ENCODE measurements around the gene DLGAP1.

DLGAP1 gene

DNA sequence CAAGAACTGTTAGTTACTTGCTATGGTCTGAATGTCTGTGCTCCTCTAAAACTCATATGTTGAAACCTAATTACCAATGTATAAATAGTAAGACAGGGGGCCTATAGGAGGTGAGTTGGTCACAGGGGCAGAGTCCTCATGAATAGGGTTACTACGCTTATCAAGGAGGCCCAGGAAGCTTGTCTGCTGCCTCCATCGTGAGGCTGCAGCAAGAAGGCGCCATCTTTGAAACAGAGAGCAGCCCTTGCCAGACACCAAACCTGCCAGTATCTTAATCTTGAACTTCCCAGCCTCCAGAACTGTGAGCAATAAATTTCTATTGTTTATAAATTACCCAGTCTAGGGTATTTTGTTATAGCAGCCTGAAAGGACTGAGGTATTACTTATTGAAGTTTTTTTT is 926.0 kb downstream of the DLGAP1 start:
- in situ Hi-C loops (cut with HindIII; ENCODE audit: low sequenced_read_pairs), result no loop called here

DNA sequence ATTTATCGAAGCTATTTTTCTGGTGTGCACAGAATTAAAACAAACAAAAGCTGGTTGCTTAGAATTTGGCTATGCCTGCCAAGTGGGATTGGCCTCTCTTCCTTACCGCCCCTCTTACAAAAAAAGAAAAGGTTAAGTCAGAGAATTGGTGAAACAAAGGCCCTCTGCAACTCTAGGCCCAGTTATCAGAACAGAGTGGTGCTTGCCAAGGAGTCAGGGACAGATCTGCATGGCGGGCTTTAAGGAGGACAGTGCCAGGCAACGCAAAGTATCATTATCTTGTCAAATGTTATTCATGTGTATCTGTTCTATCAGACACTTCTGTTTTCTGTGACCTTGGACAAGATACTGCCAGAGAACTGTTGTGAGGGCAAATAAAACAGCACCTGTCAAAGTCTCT is 926.9 kb downstream of the DLGAP1 start:
- in situ Hi-C loops (cut with HindIII; ENCODE audit: low sequenced_read_pairs), result no loop called here

DNA sequence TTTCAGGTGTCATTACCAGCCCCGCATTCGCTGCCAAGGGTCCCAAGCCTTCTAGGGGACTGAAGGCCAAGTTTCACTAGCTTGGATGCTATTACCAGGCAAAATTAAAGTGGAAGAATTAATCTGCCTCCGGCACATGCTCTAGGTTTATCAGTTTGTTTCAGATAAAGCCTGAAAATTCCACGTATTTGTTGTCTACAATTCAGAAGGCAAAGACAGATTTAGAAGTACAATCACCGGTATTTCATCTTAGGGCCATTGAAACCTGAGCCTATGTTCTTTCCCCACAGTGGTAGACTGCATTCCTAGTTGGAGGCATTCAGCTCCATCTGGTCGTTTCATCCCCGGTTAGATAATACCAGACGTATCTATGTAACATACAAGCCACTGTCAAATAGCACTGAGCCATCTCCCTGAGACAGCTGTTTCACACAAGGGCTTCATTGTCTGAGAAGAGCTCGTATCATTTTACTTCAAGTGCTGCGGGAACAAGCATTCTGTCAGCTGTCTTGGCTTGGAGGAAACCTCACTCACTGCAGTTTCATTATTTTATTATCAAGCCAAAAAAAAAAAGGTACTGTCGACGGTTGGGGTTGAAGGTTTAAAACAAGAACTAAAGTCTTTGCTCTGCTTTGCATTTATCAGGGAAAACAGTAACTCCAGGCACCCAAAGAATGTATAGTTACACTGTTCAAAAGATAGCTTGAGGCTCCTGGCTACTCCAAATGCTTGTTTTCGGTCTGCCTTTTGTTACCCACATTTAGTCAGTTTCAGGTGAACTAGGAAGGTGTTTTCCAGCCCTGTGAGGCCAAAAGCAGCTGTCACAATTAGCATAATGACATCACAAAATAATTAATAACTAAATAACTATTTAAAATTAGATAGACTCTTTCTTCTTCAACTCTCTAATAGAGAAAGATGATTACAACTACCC is 928.4 kb downstream of the DLGAP1 start:
- in situ Hi-C loops (cut with HindIII; ENCODE audit: low sequenced_read_pairs), result no loop called here

DNA sequence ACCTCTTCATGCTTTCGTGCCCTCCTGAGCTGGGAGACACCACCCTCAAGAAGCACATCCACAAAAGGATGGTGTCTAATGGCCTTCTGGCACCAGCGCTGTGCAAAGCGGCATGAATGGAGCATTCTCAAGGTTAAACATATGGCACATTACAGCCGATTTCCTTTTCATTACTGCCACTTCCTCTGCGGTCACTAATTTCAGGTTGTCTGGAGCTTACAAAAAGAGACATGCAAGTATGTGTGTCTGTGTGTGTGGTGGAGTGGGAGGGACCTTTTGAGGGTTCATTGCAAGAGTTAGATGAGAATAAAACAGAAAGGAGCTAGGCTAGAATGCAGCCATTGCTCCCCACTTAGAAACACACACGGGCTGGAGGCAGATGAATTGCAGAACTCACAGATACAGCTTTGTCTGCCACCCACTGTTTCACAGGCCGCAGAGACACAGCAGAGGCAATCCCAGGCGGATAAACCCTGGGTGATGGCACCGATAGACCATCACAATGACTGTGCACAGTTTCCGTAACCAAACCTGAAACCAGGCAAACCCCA is 929.2 kb downstream of the DLGAP1 start:
- in situ Hi-C loops (cut with HindIII; ENCODE audit: low sequenced_read_pairs), result no loop called here

DNA sequence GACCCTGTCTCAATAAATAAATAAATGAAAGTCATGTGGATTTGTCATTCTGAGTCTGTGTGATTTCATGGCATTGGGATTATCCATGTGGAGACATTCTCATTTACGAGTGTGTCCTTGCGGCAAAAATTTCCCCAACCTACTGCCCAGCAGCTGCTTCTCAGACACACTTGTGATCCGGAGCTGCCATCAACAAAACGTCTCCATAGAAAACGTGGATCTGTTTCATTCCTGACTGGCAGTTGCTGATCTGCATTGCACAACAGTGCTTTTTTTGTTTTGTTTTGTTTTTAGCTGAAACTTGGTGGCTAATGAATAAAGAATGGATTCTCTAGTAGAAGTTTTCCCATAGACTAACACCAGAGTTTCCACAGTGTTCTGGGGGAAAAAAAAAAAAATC is 930.4 kb downstream of the DLGAP1 start:
- in situ Hi-C loops (cut with HindIII; ENCODE audit: low sequenced_read_pairs), result no loop called here

DNA sequence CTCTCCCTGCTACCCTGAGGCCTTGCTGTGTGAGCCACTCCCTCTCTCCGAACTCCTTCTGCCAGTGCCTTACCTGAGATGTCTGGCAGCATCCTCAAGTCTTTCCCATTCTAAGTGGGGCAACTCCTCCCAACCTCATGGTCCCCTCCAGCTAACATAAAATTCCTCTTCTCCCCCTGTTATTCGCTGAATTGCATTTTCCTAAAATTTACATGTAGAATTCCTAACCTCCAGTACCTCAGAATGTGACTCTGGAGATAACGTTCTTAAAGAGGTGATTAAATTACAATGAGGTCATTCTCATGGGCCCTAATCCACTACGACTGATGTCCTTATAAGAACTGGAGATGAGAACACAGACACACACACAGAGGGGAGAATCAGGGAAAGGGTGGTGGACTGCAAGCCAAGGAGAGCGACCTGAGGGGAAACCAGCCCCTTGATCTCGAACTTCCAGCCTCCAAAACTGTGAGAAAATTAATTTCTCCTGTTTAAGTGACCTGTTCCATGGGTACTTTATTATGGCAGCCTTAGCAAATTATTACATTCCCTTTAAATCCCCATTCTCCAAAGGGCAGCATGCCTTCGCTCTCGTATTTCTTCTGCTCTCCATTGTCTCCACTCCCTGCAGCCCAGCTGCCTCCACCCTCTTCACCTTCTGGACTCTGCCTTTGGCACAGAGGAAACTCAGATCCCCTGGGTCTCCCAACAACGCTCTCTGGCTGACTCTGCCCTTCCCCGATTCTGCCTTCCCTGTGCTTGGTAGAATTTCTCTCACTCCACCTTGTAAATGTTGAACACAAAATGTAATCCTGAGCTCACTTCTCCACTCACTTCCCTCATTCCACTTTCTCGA is 934.6 kb downstream of the DLGAP1 start:
- in situ Hi-C loops (cut with HindIII; ENCODE audit: low sequenced_read_pairs), result no loop called here

DNA sequence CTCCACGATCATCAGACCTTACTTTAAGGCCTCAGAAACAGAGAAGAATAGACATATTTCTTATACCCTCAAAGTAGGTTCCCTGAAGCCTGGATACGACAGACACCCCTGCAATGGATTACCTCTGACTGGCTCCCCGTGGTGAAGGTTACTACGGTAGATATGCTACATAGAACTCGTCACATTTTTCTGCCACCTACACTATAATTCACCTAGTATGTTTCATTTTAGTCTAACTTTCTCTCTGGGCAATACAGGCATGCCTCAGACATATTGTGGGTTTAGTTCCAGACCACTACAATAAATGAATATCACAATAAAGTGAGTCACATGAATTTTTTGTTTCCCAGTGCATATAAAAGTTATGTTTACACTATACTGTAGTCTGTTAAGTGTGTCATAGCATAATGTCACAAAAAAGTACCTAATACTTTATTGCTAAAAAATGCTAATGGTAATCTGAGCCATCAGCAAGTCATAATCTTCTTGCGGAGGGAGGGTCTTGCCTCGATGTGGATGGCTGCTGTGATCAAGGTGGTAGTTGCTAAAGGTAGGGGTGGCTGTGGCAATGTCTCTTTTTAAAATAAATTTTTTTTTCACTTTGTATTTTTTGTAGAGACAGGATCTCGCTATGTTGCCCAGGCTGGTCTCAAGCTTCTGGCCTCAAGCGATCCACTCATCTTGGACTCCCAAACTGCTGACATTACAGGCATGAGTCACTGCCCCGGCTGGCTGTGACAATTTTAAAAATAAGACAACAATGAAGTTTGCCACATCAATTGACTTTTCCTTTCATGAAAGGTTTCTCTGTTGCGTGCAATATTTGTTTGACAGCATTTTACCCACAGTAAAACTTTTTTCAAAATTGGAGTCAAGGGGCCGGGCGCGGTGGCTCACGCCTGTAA is 940.5 kb downstream of the DLGAP1 start:
- in situ Hi-C loops (cut with HindIII; ENCODE audit: low sequenced_read_pairs), result no loop called here

DNA sequence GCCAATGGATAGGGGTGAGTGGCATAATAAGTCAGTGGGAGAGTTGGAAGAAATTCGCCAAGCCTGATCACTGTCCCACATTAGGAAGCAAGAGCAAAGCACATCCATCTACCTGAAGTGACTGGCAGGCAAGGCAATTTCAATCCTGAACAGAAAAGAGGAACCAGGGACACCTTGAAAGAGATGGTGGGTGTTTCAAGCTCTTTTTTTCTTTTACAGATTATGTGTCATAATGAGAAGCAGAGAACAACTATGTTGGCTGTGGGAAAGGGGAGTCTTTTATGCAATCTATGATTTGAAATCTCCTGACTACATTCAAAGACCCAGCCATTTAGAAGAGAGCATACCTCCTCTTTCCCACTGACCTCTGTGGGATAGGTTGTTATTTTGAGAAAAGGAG is 941.6 kb downstream of the DLGAP1 start:
- in situ Hi-C loops (cut with HindIII; ENCODE audit: low sequenced_read_pairs), result no loop called here

DNA sequence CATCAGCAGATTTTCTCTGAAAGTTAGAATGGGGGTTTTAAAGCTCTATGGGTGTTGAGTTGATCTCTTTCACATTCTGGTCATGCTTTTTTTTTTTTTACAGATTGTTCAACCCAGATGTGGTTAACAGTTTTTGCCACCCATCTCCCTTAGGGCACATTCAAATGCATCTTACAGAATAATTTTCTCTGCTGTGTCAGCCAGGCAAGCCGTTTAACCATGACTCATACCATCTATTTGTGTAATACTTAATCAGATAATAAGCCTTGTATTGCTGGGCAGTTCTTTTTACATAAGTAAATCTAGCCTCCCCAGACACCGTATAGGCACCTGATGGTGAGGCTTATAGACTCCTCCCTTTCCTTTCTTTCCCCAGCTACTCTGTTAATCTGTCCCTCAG is 943.1 kb downstream of the DLGAP1 start:
- in situ Hi-C loops (cut with HindIII; ENCODE audit: low sequenced_read_pairs), result no loop called here

DNA sequence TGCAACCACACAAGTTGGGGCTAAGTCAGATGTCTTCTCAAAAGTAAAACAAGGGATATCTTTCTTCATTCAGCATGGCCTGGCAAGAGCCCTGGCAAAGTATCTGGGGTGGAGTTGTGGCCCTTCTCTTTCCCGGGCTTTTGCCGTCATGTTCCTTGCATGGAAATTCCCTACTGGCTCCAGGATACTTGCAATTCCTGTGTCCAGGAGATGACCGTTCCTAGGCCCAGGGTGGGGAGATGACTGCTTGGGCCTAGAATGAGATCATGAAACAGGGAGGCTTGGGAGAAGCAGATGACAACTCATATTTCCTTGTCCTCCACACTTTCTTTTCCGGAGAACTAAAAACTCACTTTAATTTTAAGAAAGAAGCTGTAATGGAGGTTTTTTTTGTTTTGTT is 944.2 kb downstream of the DLGAP1 start:
- in situ Hi-C loops (cut with HindIII; ENCODE audit: low sequenced_read_pairs), result no loop called here

DNA sequence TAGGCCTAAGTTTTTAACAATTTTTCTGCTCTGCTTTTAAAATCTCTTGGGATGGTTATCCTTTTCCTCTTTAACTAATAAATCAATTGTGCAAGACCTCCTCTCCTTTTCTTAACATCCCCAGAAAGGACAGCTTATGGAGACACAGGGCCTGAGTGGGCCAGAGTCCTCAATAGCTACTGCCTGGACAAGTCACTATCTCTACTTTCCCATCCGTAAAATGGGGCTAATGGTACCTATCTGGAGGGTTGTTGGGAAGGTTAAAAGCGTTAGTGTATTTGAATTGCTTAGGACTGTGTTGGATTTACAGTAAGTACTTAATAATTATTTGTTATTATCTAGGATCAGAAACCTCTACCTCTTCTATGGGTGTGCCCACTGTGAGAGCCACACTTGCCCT is 945.1 kb downstream of the DLGAP1 start:
- in situ Hi-C loops (cut with HindIII; ENCODE audit: low sequenced_read_pairs), result no loop called here

DNA sequence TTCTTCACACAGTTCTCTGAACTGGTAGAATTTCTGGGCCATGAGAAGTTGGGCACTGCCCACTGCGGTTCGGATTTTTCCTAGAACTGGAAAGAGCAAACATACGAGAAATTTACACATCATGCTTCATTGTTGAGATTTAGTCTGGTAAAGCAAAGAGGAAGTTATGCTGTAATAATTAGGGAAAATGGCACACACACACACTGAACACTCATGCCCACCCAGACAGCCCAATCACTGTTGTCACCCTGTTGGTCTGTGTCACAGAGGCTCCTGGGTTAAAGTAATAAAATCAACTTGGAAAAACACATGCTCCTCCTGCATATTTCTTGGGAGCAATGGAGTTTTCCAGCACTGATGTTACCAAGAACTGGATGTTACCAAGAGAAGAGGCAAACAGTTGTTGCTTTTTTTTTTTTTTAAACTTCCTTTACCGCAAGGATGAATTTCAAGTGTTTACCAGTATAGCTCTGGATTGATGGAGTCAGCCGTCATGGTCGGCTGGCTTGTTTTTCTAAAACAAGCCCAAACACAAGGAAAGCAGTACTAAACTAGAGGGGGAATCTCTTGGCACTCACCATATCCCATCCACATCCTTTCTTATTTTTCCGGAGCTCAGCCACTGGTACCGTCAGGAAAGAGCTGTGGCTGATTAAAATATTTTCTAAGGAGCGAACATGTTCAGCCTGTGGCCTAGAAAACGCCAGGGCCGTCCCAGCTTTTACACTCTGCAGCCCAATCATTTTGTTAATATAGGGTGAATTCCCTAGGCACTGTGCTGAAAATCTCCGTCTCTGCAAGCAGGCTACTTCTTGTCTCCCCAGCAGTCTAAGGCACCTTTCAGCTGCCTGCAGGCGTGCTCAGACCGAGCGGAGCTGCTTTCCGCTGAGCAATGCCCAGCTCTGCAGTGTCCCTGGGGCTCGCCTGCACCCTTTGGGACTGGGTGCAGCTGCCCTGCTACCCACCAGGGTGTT is 946.2 kb downstream of the DLGAP1 start:
- in situ Hi-C loops (cut with HindIII; ENCODE audit: low sequenced_read_pairs), result no loop called here

DNA sequence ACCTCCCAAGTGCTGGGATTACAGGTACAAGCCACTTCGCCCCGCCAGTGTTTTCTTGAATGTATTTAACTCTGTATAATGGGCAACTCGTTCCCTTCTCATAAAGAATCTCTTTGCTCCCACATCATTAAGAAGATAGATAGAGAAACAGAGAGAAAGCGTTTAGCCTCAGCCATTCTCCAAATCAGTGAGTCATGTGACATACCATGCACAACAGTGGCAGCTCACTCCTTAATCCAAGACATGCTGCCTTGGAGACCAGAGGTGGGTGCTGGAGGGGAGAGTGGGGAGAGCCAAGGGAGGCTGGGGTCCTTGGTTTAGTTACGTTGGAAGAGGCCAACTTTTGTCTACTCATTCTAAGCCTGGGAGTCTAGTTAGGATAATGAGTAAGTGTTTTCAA is 950.5 kb downstream of the DLGAP1 start:
- in situ Hi-C loops (cut with HindIII; ENCODE audit: low sequenced_read_pairs), result no loop called here

DNA sequence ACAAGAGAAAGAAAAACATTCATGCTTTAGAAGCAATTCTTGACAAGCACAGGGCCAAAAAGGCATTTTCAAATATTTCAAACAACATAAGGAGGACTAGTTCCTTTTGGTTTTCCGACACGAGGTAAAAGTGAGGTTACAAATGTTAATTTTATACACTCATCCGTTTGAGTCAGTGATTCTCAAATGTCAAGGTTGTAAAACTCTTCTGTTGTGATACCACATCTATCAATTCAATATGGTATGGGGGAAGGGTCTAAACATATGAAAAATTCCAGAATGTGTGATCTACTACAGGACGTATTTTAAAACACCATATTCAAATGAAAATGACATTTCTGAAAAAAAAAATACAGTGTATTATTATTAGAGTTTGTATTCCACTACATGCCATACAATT is 952.5 kb downstream of the DLGAP1 start:
- in situ Hi-C loops (cut with HindIII; ENCODE audit: low sequenced_read_pairs), result no loop called here

DNA sequence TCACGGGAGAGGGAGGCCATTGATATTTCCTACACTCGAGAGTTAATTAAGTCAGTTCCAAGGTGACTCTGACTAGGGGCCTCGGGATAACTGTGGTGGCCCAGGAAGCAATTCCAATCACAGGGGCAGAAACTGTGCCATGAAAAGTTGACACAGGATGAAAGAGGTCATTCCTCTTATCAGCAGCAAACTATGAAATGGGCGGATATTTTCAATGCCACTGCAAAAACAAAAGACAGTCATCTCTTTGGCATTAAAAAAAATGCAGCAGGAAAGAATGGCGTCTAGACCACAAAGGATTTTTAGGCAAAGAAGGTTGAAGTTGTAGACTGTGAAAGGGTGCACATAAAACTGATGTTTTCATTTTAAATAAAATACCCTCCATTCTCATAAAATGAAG is 955.1 kb downstream of the DLGAP1 start:
- in situ Hi-C loops (cut with HindIII; ENCODE audit: low sequenced_read_pairs), result no loop called here

DNA sequence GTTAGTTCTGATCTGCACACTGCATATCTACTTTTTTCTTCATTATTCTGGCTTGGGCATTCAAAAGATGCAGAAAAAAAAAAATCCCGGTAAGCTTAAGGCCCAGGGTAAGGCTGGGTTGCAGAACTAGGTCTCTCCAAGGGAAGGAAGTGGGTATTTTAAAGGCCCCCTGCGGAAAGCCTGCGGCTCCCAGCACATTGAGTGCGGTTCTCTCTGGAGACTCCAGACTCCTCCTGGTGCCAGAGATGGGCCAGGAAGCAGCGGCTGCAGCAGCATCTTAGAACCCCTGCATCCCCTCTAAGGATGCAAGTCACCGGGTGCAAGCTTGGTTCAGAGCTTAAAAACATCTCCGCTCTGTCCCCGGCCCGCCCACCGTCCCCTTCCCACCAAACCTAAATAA is 955.6 kb downstream of the DLGAP1 start:
- in situ Hi-C loops (cut with HindIII; ENCODE audit: low sequenced_read_pairs), result no loop called here

DNA sequence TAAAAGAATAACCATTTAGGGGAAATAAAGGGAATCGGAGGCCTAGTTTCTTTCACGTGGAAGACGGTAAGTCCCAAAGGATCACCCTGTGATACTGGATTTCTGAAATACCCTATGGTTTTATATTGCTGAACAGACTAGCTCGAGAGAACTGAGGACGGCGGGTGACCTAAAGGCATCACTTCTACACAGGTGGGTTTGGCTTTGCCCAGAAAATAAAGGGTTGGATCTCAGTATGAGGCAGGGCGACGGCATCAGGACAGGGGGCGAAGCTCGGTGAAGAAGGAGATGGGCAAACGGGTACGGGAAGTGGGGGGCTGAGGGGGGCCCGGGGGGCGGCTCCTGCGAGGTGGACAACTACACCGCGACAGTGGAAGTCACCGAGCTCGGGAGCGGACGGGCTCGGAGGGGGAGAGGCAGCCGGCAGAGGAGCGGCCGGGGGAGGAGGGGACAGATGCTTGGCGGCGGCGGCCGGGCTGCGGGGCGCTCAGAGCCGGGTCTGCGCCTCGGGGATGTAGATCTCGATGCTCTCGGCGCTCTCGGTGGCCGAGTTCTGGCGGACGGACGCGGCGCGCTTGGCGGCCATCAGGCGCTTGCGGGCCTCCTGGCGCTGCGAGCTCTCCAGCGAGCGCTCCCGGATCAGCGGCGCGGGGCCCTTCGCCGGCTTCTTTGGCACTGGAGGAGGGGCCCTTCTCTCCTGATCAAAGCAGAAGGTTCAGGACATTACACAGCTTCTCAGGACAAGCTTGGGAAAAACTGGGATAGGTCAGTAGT is 956.2 kb downstream of the DLGAP1 start:
- in situ Hi-C loops (cut with HindIII; ENCODE audit: low sequenced_read_pairs), result no loop called here

DNA sequence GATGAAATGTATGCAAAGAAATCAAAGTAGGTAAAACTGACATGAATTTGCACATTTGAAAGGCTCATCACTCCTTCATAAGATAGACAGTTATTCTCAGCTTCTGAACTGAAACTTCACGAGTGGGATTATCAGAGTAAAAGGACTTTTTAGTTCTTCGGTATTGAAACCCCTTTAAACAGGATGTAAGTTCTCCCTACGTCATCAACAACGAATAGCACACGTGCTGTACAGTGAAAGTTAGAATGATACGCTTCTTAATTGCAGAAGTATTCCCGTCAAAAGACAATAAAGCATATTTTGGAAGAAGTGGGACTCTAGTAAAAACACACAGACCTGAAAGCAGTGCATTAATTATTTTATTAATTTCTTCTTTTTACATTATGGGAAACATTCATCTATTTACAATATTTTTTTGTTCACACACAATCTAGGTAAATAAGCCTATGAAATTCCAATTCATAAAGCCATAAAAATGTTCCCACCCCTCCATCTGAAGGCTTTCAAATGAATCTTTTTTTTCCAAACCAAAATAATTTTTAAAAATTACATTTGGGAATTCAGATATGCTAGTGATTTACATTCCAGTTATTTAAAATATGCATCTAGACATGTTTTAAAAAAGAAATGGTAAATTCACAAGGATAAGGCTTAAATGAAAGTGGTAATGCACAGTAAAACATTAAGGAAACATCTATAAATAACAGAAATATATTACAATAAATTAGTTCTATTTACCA is 959.2 kb downstream of the DLGAP1 start:
- in situ Hi-C loops (cut with HindIII; ENCODE audit: low sequenced_read_pairs), result no loop called here

Data from DLD1 (cell line).